ENCODE measurements around the gene EIF3K.
"Not testable (repeated sequence)": the region's sequence is repeated elsewhere in the genome, so short reads cannot be mapped to it uniquely, and the experiment has no call there.

Gene EIF3K

DNA sequence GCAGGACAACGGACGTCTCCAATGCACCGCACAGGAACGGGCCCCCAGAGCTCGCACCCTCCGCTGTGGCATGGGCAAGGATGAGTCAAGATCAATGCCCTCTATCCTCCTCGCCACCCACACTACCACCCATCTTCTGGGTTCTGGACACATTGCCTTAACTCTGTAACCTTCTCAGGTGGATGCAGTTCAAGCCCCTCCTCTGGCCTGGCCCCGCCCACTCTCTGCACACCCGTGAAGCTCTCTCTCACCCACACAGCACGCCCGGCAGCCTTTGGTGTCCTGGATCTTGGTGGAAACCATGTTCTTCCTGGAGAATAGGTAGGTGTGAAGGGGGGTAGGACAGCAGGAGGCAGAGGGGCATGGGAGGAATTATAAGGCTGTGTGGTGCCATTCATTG is 21.9 kb upstream of the EIF3K start:
- POLR2A ChIA-PET, result interaction anchor here (0.6 kb wide), 1 partner anchor 13 kb away, joined by 5 read pairs; no protein-coding TSS in a partner anchor
- DNase-seq (ENCODE audit: extremely low spot score), result no peak
- CTCF ChIA-PET, result no interaction called here

DNA sequence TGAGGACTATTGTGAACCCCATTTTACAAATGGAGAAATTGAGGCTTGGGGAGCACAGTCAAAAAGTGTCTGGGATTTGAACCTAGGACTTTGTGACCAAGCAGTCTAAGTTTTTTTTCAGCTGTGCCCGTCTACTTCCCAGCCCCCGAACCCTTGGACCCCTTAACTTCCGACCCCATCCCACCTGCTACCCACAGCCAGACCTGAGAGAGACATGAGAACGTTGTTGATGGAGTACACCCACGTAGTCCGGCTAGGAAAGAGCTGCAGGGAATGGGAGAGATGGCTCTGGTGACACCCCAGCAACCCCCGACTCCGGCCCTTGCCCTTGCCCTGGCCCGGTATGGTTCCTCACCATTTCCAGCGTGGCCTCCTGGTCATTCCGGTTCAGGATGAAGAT is 19.3 kb upstream of the EIF3K start:
- ChIA-PET POLR2A (interaction anchor here (0.5 to 0.7 kb wide), 2 partner anchors 35 to 147 kb away, joined by 7 to 10 read pairs; no protein-coding TSS in a partner anchor), CTCF (no interaction called here)
- TF ChIP-seq, protein P1, sequence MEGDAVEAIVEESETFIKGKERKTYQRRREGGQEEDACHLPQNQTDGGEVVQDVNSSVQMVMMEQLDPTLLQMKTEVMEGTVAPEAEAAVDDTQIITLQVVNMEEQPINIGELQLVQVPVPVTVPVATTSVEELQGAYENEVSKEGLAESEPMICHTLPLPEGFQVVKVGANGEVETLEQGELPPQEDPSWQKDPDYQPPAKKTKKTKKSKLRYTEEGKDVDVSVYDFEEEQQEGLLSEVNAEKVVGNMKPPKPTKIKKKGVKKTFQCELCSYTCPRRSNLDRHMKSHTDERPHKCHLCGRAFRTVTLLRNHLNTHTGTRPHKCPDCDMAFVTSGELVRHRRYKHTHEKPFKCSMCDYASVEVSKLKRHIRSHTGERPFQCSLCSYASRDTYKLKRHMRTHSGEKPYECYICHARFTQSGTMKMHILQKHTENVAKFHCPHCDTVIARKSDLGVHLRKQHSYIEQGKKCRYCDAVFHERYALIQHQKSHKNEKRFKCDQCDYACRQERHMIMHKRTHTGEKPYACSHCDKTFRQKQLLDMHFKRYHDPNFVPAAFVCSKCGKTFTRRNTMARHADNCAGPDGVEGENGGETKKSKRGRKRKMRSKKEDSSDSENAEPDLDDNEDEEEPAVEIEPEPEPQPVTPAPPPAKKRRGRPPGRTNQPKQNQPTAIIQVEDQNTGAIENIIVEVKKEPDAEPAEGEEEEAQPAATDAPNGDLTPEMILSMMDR (IDR thresholded peaks at IDR 0.05; ENCODE audit: control extremely low read depth, extremely low read depth, low read depth, missing control alignments), result no peak
- no peak for DNase-seq (ENCODE audit: extremely low spot score)

More for the DNA sequence above, 21.9 kb upstream of the EIF3K start:
- TF ChIP-seq, protein P1 (IDR thresholded peaks at IDR 0.05; ENCODE audit: control extremely low read depth, extremely low read depth, low read depth, missing control alignments), result no peak

DNA sequence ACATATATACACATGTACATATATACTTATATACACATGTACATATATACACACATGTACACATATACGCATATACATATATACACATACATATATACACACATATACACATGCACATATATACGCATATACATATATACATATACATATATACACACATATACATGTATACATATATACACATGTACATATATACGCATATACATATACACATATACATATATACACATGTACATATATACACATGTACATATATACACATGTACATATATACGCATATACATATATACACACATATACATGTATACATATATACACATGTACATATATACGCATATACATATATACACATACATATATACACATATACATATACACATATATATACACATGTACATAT is 16.1 kb upstream of the EIF3K start:
- CTCF ChIA-PET; DNase-seq (ENCODE audit: extremely low spot score); POLR2A ChIA-PET: not testable (repeated sequence)

- no peak for DNase-seq (ENCODE audit: extremely low spot score)
- ChIA-PET POLR2A (no interaction called here), CTCF (interaction anchor here (1.3 to 2.1 kb wide), 2 partner anchors 12 kb away, joined by 3 to 5 read pairs; partner anchors contain the start of gene EIF3K)
- TF ChIP-seq, protein P1 (IDR thresholded peaks at IDR 0.05; ENCODE audit: control extremely low read depth, extremely low read depth, low read depth, missing control alignments), result no peak
Observed at GRCh38 chr19:38606131-38606530, 12.9 kb upstream of the EIF3K start.

- TF ChIP-seq, protein P1 (IDR thresholded peaks at IDR 0.05; ENCODE audit: control extremely low read depth, extremely low read depth, low read depth, missing control alignments), result no peak
- ChIA-PET POLR2A (interaction anchor here (0.6 kb wide), 1 partner anchor 23 kb away, joined by 6 read pairs; no protein-coding TSS in a partner anchor), CTCF (interaction anchor here (11.5 kb wide), 1 partner anchor 21 kb away, joined by 91 read pairs; no protein-coding TSS in a partner anchor)
- DNase-seq (ENCODE audit: extremely low spot score), result no peak
Observed at GRCh38 chr19:38614289-38614688, 4.7 kb upstream of the EIF3K start.

- TF ChIP-seq, protein P1 (IDR thresholded peaks at IDR 0.05; ENCODE audit: control extremely low read depth, extremely low read depth, low read depth, missing control alignments), result no peak
- DNase-seq (ENCODE audit: extremely low spot score), result no peak
- ChIA-PET CTCF (interaction anchor here (1.2 to 11.5 kb wide), 2 partner anchors 21 to 212 kb away, joined by 4 to 91 read pairs; partner anchors contain the start of gene FAM98C), POLR2A (no interaction called here)
Observed at GRCh38 chr19:38615007-38615581, 3.9 kb upstream of the EIF3K start.

GRCh38 chr19:38616265-38616664 is 2.7 kb upstream of the EIF3K start:
- CTCF ChIA-PET, result interaction anchor here (1.2 to 11.5 kb wide), 2 partner anchors 19 to 214 kb away, joined by 4 to 91 read pairs; partner anchors contain the start of gene FAM98C
- DNase-seq (ENCODE audit: extremely low spot score), result no peak
- TF ChIP-seq, protein P1 (IDR thresholded peaks at IDR 0.05; ENCODE audit: control extremely low read depth, extremely low read depth, low read depth, missing control alignments), result no peak
- POLR2A ChIA-PET, result no interaction called here

Data from GM10248 (cell line).